ENCODE measurements around the gene PITX1.

Gene PITX1

DNA sequence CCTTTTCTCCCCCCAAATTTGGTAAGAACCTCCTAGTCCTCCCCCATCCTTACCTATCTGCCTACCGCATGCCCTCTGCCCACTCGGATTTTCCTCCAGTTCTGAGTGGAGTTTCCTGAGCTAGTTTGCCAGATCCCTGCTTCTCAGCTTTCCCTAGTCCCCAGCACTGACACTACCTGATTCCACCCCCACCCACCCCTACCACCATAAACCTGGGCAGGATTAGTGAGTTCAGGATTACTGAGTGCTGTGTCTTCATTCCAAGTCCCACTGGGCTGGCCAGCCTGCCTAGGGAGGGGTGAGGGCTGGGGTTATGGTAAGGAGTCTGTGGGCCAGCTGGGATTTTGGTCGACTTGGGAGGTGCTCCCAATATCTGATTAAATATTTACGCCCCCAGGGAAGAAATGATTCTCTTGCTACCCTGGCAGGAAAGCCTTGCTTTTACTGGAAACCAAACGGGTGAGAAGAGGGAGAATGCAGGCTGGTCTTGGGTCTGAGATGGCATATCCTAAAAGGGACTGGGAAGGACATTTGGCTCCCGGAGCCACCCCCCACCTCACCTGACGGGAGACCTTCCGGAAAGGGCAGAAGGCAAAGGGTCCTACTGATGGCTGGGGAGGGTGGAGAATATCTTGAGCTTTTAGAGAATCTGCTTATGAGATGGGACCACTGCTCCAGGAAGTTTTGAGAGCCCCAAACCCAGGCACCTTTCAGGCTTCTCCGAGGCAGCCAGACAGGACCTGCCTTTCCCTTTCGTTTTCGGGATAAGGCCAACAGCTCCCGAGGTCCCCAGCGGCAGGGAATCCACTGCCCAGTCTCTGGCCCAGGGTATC, 3.7 kb downstream of the PITX1 start:
- DNase-seq (ENCODE audit: low read depth in 1 of 2, low spot score in 1 of 2): no peak

DNA sequence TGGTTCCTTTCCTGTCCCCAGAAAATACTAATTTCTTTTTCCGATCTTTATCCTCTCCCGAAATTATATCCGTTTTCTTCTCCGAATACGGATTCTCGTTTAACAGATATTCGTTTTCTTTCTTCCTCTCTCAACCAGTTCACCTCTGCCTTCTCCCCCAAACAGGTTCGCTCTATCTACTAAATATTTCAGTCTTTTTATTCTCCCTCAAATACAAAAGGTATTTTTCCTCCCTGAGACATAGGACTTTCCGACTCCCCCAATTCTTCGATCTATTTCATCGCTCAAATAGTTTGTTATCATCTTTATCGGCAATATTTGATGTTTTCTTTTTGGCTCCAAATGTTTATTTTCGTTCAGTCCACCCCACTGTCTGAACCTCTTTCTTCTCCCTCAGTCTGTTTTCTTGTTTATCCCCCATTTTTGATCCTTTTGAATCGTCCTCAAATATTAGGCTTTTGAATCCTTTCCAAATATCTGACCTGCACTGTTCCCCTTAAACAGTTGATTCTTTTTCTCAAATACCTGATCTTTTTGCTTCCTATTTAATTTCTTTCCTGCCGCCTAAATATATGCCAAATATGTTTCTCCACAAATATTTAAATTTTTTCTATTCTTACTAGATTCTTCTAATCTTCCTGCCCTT, 4.4 kb downstream of the PITX1 start:
- DNase-seq (ENCODE audit: low read depth in 1 of 2, low spot score in 1 of 2): no peak

DNA sequence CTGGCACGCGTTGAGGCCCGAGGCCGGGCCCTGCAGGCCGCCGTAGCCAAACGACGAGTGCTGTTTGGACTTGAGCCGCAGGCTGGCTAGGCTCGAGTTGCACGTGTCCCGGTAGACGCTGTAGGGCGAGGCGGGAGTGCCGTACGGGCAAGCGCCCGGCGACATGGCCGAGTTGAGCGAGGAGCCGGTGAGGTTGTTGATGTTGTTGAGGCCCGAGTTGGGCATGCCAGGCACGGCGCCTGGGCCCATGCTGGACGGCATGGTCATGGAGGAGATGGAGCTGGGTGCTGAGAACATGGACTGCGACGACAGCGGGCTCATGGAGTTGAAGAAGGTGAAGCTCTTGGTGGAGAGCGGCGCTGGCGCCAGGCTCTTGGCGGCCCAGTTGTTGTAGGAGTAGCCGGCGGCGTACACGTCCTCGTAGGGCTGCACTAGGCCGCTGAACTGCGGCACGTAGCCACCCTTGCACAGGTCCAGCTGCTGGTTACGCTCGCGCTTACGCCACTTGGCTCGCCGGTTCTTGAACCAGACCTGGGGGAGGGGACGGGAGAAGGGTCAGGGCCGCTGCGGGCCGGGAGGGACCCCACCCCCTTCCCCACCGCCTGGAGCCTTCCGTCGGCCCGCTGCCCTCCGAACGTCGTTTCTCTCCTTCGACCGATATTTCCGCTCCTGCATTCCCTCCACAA, 5.1 kb downstream of the PITX1 start:
- DNase-seq (ENCODE audit: low read depth in 1 of 2, low spot score in 1 of 2): no peak

DNA sequence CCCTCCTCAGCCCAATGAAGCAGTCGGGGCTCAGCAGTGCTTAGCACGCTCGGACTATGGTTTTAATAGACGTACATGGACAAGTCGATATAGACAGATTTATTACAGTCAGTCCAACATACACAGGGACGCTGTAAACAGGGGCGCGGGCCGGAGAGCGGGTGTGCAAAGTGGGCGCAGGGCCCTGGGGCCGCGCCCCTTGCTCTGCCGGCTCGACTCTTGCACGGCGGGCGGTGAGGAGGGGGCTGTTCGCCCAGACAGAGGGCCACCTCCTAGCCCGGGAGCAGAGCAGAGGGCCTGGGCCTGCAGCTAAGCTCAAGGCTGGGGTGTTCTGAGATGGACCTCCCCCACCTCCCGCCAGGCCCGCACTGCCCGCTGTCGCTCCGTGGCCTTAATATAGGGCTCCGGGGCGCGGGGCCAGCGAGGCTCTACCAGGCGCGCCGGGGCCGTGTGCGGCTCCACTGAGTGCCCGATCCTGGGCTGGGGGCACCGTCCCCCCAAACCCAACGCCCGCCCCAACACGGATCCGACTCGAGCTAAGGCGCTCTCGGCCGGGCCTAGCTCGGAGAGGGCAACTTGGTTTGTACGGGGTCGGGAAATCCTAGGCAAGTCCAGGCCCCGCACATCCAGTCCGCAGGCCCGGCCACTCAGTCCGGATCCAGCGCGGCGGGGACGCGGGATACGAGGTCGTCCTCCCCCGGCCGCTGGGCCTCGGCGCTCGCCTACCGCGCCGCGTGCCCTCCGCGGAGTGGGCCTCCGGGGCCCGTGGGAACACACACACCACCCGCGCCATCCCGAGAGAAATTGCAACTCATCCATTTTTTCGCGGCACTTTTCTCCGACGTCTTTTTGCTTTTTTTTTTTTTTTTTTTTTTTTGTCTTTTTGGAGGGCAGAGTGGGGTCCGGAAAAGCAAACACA, 6.1 kb downstream of the PITX1 start:
- no peak for DNase-seq (ENCODE audit: low read depth in 1 of 2, low spot score in 1 of 2)

DNA sequence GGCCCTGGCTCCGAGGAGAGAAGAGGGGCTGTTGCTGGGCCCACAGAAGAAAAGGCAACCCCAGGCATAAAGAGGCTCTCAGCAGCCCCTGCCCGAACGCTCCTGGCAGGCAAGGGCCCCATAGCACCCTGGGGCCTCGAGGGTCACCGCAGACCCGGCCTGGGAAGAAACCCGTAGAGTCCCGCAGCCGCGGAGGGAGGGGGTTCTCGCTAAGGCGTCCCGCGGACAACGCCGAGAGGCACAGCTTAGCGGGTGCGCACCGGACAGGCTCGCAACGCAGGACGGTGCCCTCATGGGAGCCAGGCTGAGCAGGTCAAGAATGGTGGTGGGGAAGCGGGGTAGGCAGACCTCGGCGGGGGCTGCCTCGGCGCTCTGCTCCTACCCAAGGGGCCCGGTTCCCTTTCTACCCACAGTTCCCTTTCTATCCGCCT, 6.7 kb downstream of the PITX1 start:
- no peak for DNase-seq (ENCODE audit: low read depth in 1 of 2, low spot score in 1 of 2)

DNA sequence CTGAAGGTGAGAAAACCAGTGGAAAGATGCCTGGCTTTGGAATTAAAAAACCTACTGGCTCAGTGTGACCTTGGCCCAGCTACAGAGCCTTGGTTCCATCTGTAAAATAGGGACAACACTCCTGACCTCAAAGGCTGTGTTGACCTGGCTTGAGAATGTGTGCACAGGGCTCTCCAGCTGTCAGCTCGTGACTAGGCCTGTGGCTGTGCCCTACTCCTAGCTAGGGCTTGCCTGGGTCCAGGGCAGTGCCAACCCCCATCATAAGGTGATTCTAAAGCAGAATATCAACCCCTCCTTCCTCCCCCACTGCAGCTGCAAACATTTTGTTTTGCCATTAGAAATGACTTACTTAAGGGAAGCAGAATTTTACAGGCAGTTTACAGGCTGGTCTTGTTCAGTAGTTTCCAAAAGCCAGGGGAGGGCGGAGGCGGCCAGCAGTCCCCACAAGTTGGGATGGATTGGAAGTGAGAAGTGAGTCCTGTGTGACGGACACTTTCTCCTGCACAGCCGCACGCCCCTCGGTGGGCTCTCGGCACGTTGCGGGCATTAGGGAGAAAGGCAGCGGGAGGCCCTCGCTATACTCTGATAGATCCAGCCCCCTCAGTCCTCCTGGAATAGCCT, 7.3 kb downstream of the PITX1 start:
- DNase-seq (ENCODE audit: low read depth in 1 of 2, low spot score in 1 of 2): no peak

DNA sequence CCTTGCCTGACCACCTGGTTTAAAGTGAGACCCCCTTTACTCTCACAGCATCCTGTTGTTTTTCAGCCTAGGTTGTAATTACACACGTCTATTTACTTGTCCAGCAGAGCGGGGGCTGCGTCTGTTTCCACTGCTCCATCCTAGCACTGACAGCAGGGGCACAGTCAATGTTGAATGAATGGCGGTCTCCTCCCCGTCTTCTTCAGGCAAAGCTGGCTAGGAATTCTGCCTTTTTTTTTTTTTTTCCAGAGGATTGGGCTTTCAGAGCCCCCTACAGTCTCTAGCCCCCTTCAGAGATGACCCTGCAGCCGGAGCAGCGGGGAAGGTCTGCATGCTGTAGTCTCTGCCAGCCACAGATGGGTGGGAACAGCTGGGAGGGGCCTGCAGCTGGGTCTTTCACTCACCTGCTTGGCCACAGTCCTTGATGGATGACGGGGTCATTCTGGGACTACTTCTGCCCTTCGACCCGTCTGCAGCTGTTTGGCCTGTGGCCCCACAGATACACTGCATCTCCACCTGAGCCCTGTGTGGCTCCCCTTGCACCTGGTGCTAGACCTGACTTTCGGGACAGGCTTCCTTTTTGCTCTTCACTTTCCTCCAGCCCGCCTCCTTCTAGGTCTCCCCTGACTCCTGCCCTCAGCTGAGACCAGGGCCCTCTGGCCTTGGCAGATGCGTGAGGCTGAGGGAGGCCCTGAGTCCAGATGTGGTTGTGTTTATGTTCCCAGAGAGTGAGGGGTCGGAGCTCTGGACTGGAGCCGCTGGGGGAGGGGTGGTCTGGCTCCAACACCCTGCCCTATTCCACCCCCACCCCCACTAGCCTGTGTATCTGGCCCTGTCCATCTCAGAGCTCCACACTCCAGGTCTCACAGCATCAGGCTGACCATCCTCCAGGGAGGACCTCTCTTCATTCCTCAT, 8.0 kb downstream of the PITX1 start:
- DNase-seq (ENCODE audit: low read depth in 1 of 2, low spot score in 1 of 2): no peak

DNA sequence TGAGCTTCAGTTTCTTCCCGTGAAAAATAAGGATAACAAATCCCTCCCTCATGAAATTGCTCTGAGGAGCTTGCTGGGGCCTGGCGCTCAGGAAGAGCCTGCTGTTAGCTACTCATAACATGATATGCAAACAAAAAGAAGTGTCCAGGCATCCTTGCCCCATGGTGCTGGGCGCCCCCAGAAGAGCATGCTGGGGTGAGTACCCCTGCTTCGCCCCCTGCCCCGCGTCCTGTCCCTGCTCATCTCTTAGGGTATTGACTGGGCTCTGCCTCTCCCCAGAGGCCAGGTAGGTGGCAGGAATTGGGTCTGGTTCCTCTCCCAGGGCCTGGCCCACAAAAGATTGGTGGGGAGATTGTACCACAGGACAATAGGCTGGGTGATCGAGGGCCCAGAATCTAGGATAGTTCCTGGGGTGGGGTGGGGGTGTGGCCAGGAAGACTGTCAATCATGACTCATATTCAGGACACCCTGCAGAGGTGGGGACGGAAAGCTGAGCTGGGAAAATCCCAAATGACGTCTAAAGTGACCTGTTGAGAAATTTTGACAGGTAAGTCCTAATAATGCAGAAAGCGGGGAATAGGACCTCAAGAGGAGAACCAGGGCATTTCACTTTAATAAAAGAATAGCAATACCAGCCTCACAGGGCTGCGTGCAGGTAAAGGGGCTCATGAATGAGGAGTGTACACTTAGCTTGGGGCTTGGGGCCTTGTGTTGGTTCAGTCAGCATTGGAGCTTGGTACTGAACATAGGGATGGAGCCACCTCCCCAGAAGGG, 8.9 kb downstream of the PITX1 start:
- DNase-seq (ENCODE audit: low read depth in 1 of 2, low spot score in 1 of 2): no peak

DNA sequence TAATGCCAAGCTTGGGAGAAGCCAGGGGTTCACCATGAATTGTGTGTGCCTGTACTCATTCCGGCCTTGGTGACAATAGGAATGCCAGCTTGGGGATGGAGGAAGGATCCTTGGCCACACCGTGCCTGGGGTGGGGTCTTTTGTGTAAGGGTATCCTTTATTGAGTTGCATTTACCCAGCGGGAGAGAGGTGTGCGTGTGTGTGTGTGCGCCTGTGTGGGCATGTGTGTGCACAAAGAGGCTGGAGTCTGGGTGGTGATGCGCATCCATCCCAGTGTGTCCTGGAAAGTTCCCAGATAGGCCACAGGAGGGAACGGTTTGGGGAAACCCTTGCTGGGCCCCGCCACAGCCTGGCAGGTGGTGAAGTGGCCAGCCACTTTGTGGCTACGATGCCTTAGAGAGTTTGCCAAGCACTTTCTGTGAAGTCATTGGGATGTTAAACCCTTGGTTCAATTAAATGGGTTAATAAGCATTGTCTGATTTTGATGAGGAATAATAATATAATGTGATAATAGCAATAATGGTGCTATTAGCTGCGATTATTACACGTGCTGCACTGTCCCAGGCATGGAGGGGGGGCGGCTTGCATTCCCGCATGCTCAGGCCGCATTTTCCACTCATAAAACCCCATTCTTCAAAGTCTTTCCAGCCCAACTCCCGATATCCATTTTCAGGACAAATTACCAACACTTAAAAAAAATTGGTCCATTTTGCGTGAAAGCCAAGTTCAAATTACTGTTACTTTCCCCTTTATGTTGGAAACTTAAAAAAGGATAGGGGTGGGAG, 13.7 kb downstream of the PITX1 start:
- no peak for DNase-seq (ENCODE audit: low read depth in 1 of 2, low spot score in 1 of 2)

DNA sequence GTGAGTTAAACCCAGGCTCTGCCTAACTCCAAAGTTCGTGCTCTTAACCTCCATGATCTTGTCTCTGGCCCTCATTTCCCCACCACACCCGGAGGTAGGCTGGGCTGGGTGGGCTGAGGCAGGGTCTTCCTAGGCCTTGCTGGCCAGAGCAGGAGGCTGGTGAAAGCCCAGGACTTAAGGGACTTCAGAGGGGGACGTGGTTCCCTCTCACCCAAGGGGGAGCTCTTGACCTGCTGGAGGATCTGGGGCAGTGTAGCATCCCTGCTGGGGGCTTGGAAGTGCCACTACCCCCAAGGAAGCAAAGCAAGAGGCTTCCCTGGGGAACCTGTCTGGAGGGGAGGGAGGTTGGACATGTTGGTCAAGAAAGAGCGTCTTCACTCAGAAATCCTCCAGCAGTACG, 14.7 kb downstream of the PITX1 start:
- no peak for DNase-seq (ENCODE audit: low read depth in 1 of 2, low spot score in 1 of 2)

DNA sequence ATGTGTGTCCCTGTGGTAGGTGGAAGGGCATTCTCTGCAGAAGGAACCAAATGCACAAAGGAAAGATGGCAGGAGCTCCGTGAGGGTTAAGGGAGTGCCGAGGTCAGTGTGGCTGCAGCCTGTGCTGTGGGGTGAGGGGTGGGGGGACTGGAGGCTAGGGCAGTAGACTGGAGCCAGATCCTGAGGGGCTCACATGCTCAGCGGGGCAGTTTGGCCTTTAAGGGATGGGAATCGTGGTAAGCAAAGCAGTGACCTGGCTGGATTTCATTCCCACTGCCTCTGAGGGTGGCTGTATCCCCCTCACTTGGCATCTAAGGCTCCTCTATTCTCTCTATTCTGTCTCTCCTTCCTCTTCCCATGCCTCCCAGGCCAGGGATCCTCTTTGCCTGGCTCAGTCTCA, 15.6 kb downstream of the PITX1 start:
- DNase-seq (ENCODE audit: low read depth in 1 of 2, low spot score in 1 of 2): no peak

DNA sequence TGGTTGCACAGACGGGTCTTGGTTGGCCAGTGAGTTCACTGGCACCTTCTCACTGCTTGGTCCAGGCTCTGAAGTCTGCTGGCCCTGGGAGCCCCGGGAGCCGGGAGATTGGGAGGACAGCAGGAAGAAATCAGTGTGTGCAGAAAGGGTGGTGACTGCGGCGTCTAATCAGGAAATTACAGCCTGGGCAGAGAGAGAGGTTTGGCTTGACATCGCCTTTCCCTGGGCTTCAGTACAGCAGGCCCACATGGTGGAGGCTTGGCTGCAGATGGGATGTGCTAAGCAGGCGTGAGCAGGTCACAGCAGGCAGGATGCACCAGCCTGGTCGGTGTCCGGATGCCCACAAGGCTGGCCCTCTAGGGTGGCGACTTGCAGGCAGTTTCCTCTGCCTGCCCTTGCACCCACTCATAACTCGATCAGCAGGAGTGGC, 17.2 kb downstream of the PITX1 start:
- no peak for DNase-seq (ENCODE audit: low read depth in 1 of 2, low spot score in 1 of 2)

DNA sequence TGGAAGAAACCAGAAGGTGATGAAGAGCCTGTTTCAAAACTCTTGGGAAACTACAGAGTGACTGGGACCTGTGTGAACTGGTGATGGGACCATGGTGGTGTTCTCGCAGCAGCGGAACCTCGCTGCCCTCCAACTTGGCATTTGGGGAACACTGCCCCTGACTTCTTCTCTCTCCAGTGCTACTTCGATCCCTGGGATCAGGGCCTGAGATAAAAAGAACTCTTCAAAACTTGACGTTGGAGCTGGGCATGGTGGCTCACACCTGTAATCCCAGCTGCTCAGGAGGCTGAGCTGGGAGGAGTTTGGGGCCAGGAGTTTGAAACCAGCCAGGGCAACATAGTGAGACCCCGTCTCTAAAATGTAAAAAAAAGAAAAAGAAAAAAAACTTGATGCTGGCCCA, 18.1 kb downstream of the PITX1 start:
- DNase-seq (ENCODE audit: low read depth in 1 of 2, low spot score in 1 of 2): no peak

DNA sequence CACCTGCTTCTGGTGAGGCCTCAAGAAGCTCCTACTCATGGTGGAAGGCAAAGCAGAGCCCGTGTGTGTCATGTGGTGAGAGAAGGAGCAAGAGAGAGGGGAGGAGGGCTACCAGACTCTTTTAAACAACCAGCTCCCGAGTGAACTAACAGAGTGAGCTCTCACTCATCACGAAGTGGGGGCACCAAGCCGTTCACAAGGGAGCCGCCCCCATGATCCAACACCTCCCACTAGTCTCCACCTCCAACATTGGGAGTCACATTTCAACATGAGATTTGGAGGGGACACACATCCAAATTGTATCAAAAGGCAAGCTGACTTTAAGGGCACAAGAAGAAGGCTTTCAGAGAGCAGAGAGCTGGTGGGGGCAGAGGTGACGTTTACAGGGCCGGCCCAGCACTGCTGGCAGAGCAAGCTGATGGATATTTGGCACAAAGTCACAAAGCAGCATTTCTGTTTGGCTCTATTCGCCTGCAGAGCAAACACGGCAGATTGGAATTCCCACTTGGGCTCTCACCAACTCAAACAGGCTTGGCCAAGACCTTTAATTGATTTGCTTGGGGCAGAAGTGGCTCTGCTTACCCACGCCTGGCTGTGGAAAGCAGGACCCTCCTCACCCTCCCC, 20.0 kb downstream of the PITX1 start:
- DNase-seq (ENCODE audit: low read depth in 1 of 2, low spot score in 1 of 2): no peak

DNA sequence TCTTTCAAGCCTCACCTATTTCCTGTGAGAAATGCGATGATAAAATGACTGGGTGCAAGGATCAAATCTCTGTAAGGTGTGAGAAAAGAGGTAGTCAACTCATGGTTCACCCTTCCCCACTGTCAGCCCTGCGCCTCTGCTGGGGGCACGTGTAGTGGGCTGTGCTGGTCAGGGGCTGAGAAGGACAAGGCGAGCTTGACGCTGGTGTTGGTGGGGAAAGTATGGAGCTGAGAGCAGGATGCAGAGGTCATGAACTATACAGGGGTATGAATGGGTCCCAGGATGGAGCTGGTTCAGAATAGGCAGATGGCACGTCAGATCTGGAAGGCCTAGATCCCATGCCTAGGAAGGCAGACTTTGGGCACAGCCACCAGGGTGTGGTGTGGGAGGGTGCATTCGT, 20.6 kb downstream of the PITX1 start:
- no peak for DNase-seq (ENCODE audit: low read depth in 1 of 2, low spot score in 1 of 2)

DNA sequence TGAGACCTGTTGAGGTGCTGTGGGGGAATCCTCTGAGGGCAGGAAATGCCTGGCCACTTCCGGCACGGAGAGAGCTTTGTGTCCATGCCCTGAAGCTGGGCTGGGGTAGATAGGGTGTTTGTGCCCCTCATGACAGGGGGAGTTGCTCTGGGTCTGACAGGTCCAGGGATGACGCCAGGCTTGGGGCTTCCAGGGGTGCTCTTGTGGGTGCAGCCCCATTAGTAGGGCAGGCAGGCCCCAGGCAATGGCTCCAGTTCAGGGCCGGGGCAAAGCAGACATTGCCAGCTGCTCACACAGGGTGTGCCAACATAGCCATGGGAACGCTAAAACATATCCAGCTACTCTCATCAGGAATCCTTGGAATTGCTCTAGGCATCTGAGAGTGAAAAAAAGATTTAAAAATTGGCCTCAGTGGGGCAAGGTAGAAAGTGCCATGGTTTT, 21.1 kb downstream of the PITX1 start:
- DNase-seq (ENCODE audit: low read depth in 1 of 2, low spot score in 1 of 2): no peak

DNA sequence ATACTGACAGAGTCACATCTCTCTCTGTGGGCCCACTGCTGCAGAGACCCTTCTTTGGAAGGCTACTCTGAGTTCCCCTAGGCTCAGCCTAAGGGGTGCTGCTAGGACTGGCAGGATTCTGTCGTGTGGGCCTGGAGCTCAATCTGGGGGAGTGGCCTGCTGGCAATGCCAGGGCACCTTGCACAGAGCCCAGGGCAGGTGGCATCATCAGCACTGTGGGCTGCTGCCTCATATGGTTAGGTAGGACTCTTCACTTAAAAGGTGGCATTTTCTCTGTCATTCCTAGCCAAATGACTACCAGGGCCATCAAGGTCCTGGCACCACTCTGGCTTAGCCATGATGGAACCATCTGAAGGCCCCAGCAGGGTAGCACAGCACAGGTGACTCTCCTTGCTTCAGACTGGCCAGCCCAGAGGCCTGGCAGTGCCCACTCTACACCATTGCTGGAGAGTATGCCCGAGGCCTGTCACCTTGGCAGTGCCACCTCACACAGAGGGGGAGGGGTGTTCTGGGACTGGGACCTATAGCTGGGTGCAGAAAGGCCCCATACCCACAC, 21.9 kb downstream of the PITX1 start:
- DNase-seq (ENCODE audit: low read depth in 1 of 2, low spot score in 1 of 2): no peak

Data from activated CD4-positive, alpha-beta T cell treated with anti-CD3 and anti-CD28 coated beads, Interleukin-2, amount 50 U/mL, for 24 hours (primary cell).